ENCODE data around the gene PARL. TPM values are rescaled to one million over a fixed set of nuclear protein-coding genes. Genes with fewer than 3 reads are reported as not detected.

PARL gene
- total RNA-seq, 1 experiment from 2014 or later, result 82.3 TPM

GRCh38 chr3:183909030-183909600 lies 24.4 kb upstream of the PARL start:
- no peaks in the 10 kb centered on the region for H3K27me3 ChIP-seq (ENCODE audit: control insufficient read depth, insufficient read depth, low read length)
- no peaks in the 10 kb centered on the region for H3K36me3 ChIP-seq (ENCODE audit: control insufficient read depth, insufficient read depth, low read length)
- CTCF ChIA-PET, result interaction anchor here (0.6 kb wide), 1 partner anchor 14 kb away, joined by 8 read pairs; no protein-coding TSS in a partner anchor
- no peaks in the 10 kb centered on the region for H3K9me3 ChIP-seq (ENCODE audit: control insufficient read depth, insufficient read depth, low read depth, low read length)
- H3K27ac ChIP-seq (ENCODE audit: low read length), result no peak overlapping the region
- DNase-seq (ENCODE audit: low read depth, low spot score) (no peak), ATAC-seq (no peak)
- 0 out of 2 replicates have a peak, but pooled peaks cover 2% of the 10 kb centered on the region for H3K4me1 ChIP-seq (ENCODE audit: control insufficient read depth, insufficient read depth, low read length)
- intact Hi-C loops (cut with micrococcal nuclease; ENCODE audit: unreplicated experiment), result no loop called here
- no TSS peak for BruUV-seq (replicated peaks)
- TF ChIP-seq POLR2AphosphoS5 (IDR thresholded peaks at IDR 0.05; ENCODE audit: low read depth, low read length) (no peak), REST (IDR thresholded peaks at IDR 0.05; ENCODE audit: insufficient read depth in 1 of 2, low read depth in 2 of 2, low read length in 1 of 2) (no peak), TCF7L2 (IDR thresholded peaks at IDR 0.05; ENCODE audit: low read depth, low read length) (no peak), SIN3A (IDR thresholded peaks at IDR 0.05; ENCODE audit: borderline replicate concordance, insufficient read depth, low read depth, low read length) (no peak), CTCF (IDR thresholded peaks at IDR 0.05) (no peak)
- POLR2A ChIA-PET, result no interaction called here
- in situ Hi-C loops (cut with HindIII; ENCODE audit: low pct_unique_long_range_greater_than_20kb, low sequenced_read_pairs), result no loop called here
- H3K4me3 ChIP-seq (ENCODE audit: low read depth in 2 of 2, low read length in 2 of 2), result no peak overlapping the region

GRCh38 chr3:183907911-183908331 lies 23.2 kb upstream of the PARL start:
- Histone ChIP-seq H3K27me3 (ENCODE audit: control insufficient read depth, insufficient read depth, low read length) (no peaks in the 10 kb centered on the region), H3K36me3 (ENCODE audit: control insufficient read depth, insufficient read depth, low read length) (no peaks in the 10 kb centered on the region), H3K9me3 (ENCODE audit: control insufficient read depth, insufficient read depth, low read depth, low read length) (no peaks in the 10 kb centered on the region), H3K4me3 (ENCODE audit: low read depth in 2 of 2, low read length in 2 of 2) (no peak overlapping the region), H3K4me1 (ENCODE audit: control insufficient read depth, insufficient read depth, low read length) (0 out of 2 replicates have a peak, but pooled peaks cover 2% of the 10 kb centered on the region), H3K27ac (ENCODE audit: low read length) (no peak overlapping the region)
- in situ Hi-C loops (cut with HindIII; ENCODE audit: low pct_unique_long_range_greater_than_20kb, low sequenced_read_pairs), result no loop called here
- ChIA-PET CTCF (interaction anchor here (0.7 kb wide), 1 partner anchor 96 kb away, joined by 6 read pairs; no protein-coding TSS in a partner anchor), POLR2A (interaction anchor here (0.6 kb wide), 1 partner anchor 308 kb away, joined by 3 read pairs; no protein-coding TSS in a partner anchor)
- TF ChIP-seq TCF7L2 (IDR thresholded peaks at IDR 0.05; ENCODE audit: low read depth, low read length) (no peak), REST (IDR thresholded peaks at IDR 0.05; ENCODE audit: insufficient read depth in 1 of 2, low read depth in 2 of 2, low read length in 1 of 2) (no peak), SIN3A (IDR thresholded peaks at IDR 0.05; ENCODE audit: borderline replicate concordance, insufficient read depth, low read depth, low read length) (no peak), POLR2AphosphoS5 (IDR thresholded peaks at IDR 0.05; ENCODE audit: low read depth, low read length) (no peak), CTCF (IDR thresholded peaks at IDR 0.05) (no peak)
- BruUV-seq (replicated peaks), result no TSS peak
- intact Hi-C loops (cut with micrococcal nuclease; ENCODE audit: unreplicated experiment), result no loop called here
- ATAC-seq (0 out of 2 replicates have a peak, but pooled peaks have one; percentile 24), DNase-seq (ENCODE audit: low read depth, low spot score) (no peak)

Measured in Panc1 (cell line).